GM03348 (cell line): ENCODE results near the gene PALS1.
"Not testable (repeated sequence)": the region's sequence is repeated elsewhere in the genome, so short reads cannot be mapped to it uniquely, and the experiment has no call there.

Experiments
- DNase-seq: peaks from one replicate; pipeline ENCODE4 v3.0.0; 2012; ENCODE audit warnings: low spot score

The PALS1 gene

GRCh38 chr14:67260965-67261364 lies 19.7 kb downstream of the PALS1 start:
- no peak for DNase-seq

GRCh38 chr14:67263499-67264149 lies 22.4 kb downstream of the PALS1 start:
- DNase-seq: peak; percentile 8

GRCh38 chr14:67265131-67265530 lies 23.9 kb downstream of the PALS1 start:
- DNase-seq: no peak

GRCh38 chr14:67267576-67268328 lies 26.5 kb downstream of the PALS1 start:
- no peak for DNase-seq

- DNase-seq: no peak
Observed at GRCh38 chr14:67268426-67269150, 27.4 kb downstream of the PALS1 start.

GRCh38 chr14:67269298-67270060 lies 28.2 kb downstream of the PALS1 start:
- DNase-seq: peak; percentile 69

GRCh38 chr14:67270145-67270753 lies 29.0 kb downstream of the PALS1 start:
- peak; percentile 12 for DNase-seq

GRCh38 chr14:67270933-67271332 lies 29.7 kb downstream of the PALS1 start:
- DNase-seq: no peak

GRCh38 chr14:67273281-67273680 lies 32.0 kb downstream of the PALS1 start:
- DNase-seq: not testable (repeated sequence)

GRCh38 chr14:67276131-67276530 lies 34.9 kb downstream of the PALS1 start:
- DNase-seq: no peak

- no peak for DNase-seq
Observed at GRCh38 chr14:67280506-67280905, 39.3 kb downstream of the PALS1 start.

GRCh38 chr14:67285876-67286452 lies 44.7 kb downstream of the PALS1 start:
- DNase-seq: peak; percentile 57
